GM19240 (cell line): Measurements from ENCODE around the gene RASSF8.

Experiments used
- DNase-seq: peaks from one replicate; pipeline ENCODE4 v3.0.0; 2011; ENCODE audit warnings: low spot score; ENCODE audit not compliant: insufficient read length

Gene RASSF8

GRCh38 chr12:25992026-25992782 lies 33.7 kb downstream of the RASSF8 start:
- no peak for DNase-seq

- no peak for DNase-seq
Measured at GRCh38 chr12:25993901-25994651, 35.6 kb downstream of the RASSF8 start.

GRCh38 chr12:25994901-25995625 lies 36.6 kb downstream of the RASSF8 start:
- no peak for DNase-seq

- no peak for DNase-seq
Measured at GRCh38 chr12:25995906-25996305, 37.4 kb downstream of the RASSF8 start.

GRCh38 chr12:25996677-25997076 lies 38.2 kb downstream of the RASSF8 start:
- no peak for DNase-seq

- DNase-seq = no peak
Measured at GRCh38 chr12:25997201-25997963, 38.9 kb downstream of the RASSF8 start.

GRCh38 chr12:26000898-26001297 lies 42.4 kb downstream of the RASSF8 start:
- no peak for DNase-seq

GRCh38 chr12:26001530-26001929 lies 43.0 kb downstream of the RASSF8 start:
- DNase-seq = no peak

- DNase-seq = no peak
Measured at GRCh38 chr12:26003065-26003464, 44.6 kb downstream of the RASSF8 start.

- DNase-seq = no peak
Measured at GRCh38 chr12:26007566-26007965, 49.1 kb downstream of the RASSF8 start.

GRCh38 chr12:26009593-26009992 lies 51.1 kb downstream of the RASSF8 start:
- DNase-seq = no peak

- no peak for DNase-seq
Measured at GRCh38 chr12:26010293-26010821, 51.9 kb downstream of the RASSF8 start.

- no peak for DNase-seq
Measured at GRCh38 chr12:26011099-26011498, 52.6 kb downstream of the RASSF8 start.

GRCh38 chr12:26014085-26014484 lies 55.6 kb downstream of the RASSF8 start:
- no peak for DNase-seq

GRCh38 chr12:26016516-26016915 lies 58.0 kb downstream of the RASSF8 start:
- no peak for DNase-seq

- DNase-seq = no peak
Measured at GRCh38 chr12:26017484-26018211, 59.2 kb downstream of the RASSF8 start.

GRCh38 chr12:26018926-26019325 lies 60.4 kb downstream of the RASSF8 start:
- no peak for DNase-seq

- DNase-seq = no peak
Measured at GRCh38 chr12:26021534-26021933, 63.1 kb downstream of the RASSF8 start.

GRCh38 chr12:26022043-26022442 lies 63.6 kb downstream of the RASSF8 start:
- no peak for DNase-seq

- no peak for DNase-seq
Measured at GRCh38 chr12:26026713-26027112, 68.2 kb downstream of the RASSF8 start.
